Lower leg skin (tissue), 4 donors: Measurements from ENCODE around the gene CTDSPL2. TPM values are rescaled to one million over a fixed set of nuclear protein-coding genes. Genes with fewer than 3 reads are reported as not detected.
"Not testable (repeated sequence)": the region's sequence is repeated elsewhere in the genome, so short reads cannot be mapped to it uniquely, and the experiment has no call there.

Experiments used
- DNase-seq, 2 donors: peaks; one replicate each; pipeline ENCODE4 v3.0.0-alpha.2; 2019; ENCODE audit warnings: low spot score in 2 of 2
- H3K4me3 ChIP-seq: fragments of 200-600 bp; sonication (generic); 2 replicates; pipeline ENCODE4 v1.5.1; 2017; ENCODE audit warnings: mild to moderate bottlenecking, low read depth; ENCODE audit not compliant: poor library complexity, severe bottlenecking
- CTCF ChIP-seq, 3 donors: fragments of 450-650 bp; IDR thresholded peaks; one replicate each; pipeline ENCODE4 v1.5.1; 2016; ENCODE audit warnings: antibody characterized with exemption in 3 of 3, mild to moderate bottlenecking in 3 of 3, moderate library complexity in 2 of 3
- POLR2A ChIP-seq, 2 donors: fragments of 450-650 bp; IDR thresholded peaks; one replicate each; pipeline ENCODE4 v1.6.1; 2016 to 2017; ENCODE audit warnings: antibody characterized with exemption in 2 of 2, mild to moderate bottlenecking in 1 of 2, moderate library complexity in 1 of 2
- WGBS, 2 donors: methylation state at CpG; one replicate each; pipeline ENCODE4 v1.1.5; 2018; 5-methylcytosine and 5-hydroxymethylcytosine counted together
- intact Hi-C: fragments of 100-400 bp; cut with DNase I; formaldehyde crosslinking; loops from one replicate; pipeline ENCODE4 v1.15.0; 2023; ENCODE audit warnings: low total_unique reads
- total RNA-seq, 4 donors: library from RNA; depleted of rRNA; stranded (reverse); fragments of >200 nt; gene quantifications; one replicate each; pipeline ENCODE4 v1.1.0, GENCODE V29; 2016

The CTDSPL2 gene
- total RNA-seq, 4 donors from 2014 or later = 26.5 to 54.2 (median 45.9) TPM

GRCh38 chr15:44545913-44546802 lies 118.7 kb downstream of the CTDSPL2 start:
- no peak overlapping the region for H3K4me3 ChIP-seq
- no peak for DNase-seq
- intact Hi-C loops = no loop called here
- WGBS, 2 donors = 59 to 61% methylated on average over 5 of the region's 5 CpGs
- no peak for TF ChIP-seq POLR2A (IDR thresholded peaks at IDR 0.05)
- TF ChIP-seq CTCF (IDR thresholded peaks at IDR 0.05) = no peak

GRCh38 chr15:44549152-44549551 lies 121.7 kb downstream of the CTDSPL2 start:
- intact Hi-C loops, DNase-seq, H3K4me3 ChIP-seq: not testable (repeated sequence)
- WGBS, 2 donors = 96 to 98% methylated on average over 9 of the region's 9 CpGs

- intact Hi-C loops = no loop called here
- 32% methylated on average over 3 of the region's 3 CpGs for WGBS, 2 donors
- no peak for DNase-seq
- no peak for TF ChIP-seq POLR2A (IDR thresholded peaks at IDR 0.05)
- TF ChIP-seq CTCF (IDR thresholded peaks at IDR 0.05) = no peak
- no peak overlapping the region for H3K4me3 ChIP-seq
Observed at GRCh38 chr15:44550256-44550655, 122.8 kb downstream of the CTDSPL2 start.

GRCh38 chr15:44550734-44551133 lies 123.3 kb downstream of the CTDSPL2 start:
- no peak for TF ChIP-seq CTCF (IDR thresholded peaks at IDR 0.05)
- intact Hi-C loops = no loop called here
- 93 to 94% methylated on average over 4 of the region's 4 CpGs for WGBS, 2 donors
- no peak overlapping the region for H3K4me3 ChIP-seq
- DNase-seq = no peak

GRCh38 chr15:44554934-44555723 lies 127.7 kb downstream of the CTDSPL2 start:
- no peak for DNase-seq
- no peak overlapping the region for H3K4me3 ChIP-seq
- 86 to 87% methylated on average over 4 of the region's 4 CpGs for WGBS, 2 donors
- TF ChIP-seq POLR2A (IDR thresholded peaks at IDR 0.05) (no peak), CTCF (IDR thresholded peaks at IDR 0.05) (no peak)
- intact Hi-C loops = no loop called here

- not testable (repeated sequence) for DNase-seq, H3K4me3 ChIP-seq
- intact Hi-C loops = loop anchor here (10.0 kb wide), 1 partner anchor 64 kb away; no protein-coding TSS in a partner anchor
Observed at GRCh38 chr15:44560926-44561325, 133.5 kb downstream of the CTDSPL2 start.
